ENCODE measurements around the gene EDN2. TPM values are rescaled to one million over a fixed set of nuclear protein-coding genes. Genes with fewer than 3 reads are reported as not detected.

The EDN2 gene
- total and polyA plus RNA-seq, 2 experiments from 2014 or later = 0.40 to 2.3 TPM

DNA sequence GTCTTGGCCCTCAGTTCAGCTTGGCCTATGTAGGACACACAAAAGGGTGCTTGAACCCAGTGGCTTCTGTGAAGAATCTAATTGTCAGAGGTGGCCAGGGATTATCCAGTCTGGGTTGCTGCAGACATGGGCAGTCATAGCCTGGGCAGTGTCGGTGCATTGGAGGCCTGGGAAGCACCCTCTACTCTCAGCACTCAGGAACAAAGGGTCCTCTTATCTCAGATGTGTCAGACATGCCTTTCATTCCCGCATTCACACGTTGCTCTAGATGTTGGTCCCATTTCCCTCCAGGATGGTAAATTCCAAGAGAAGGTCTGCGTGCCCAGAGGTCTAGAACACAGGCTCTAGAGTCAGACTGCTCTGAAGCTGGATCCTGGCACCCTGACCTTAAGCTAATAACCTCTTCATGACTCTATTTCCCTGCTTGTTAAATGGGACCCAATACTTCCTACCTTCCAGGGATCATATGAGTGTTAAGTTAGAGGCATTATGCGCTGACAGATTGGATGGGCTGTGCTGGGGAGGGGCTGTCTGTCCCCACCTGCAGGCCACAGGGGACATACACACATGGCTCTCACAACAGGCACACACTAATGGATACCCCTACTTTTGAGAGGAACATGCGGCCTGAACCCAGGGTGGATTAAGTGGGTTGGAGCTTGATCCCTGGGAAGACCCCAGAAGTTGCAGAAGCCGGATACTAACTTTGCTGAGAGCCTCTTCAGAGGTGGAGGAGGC lies 16.5 kb upstream of the EDN2 start:
- Histone ChIP-seq H3K9me2 (replicated peaks; ENCODE audit: insufficient read depth) (no peaks in the 10 kb centered on the region), H3K4me2 (no peak overlapping the region), H3K36me3 (replicated peaks; ENCODE audit: insufficient read depth, low read depth) (no peaks in the 10 kb centered on the region), H2AFZ (no peak overlapping the region), H3K4me3 (no peak overlapping the region), H3K79me2 (no peaks in the 10 kb centered on the region), H4K20me1 (ENCODE audit: insufficient read depth, poor library complexity, severe bottlenecking) (no peaks in the 10 kb centered on the region), H3K27me3 (no peaks in the 10 kb centered on the region), H3K4me1 (ENCODE audit: insufficient read depth) (peaks cover 20% of the 10 kb centered on the region), H3K9me3 (ENCODE audit: low read depth) (no peaks in the 10 kb centered on the region), H3K27ac (no peak overlapping the region)
- no peak for DNase-seq (ENCODE audit: low spot score)
- TF ChIP-seq EZH2 (IDR thresholded peaks at IDR 0.05; ENCODE audit: borderline replicate concordance) = no peak
- TF ChIP-seq CTCF (IDR thresholded peaks at IDR 0.05; ENCODE audit: poor library complexity) = no peak
- no peak for TF ChIP-seq EZH2phosphoT487 (IDR thresholded peaks at IDR 0.05; ENCODE audit: low read depth, severe bottlenecking, unreplicated experiment)
- WGBS (ENCODE audit: low lambda C conversion rate, missing lambda C conversion rate) = 68% methylated on average over 7 of the region's 7 CpGs

GRCh38 chr1:41500378-41500777 lies 15.9 kb upstream of the EDN2 start:
- no peak overlapping the region for H2AFZ ChIP-seq
- H3K27me3 ChIP-seq = no peaks in the 10 kb centered on the region
- no peak for TF ChIP-seq EZH2 (IDR thresholded peaks at IDR 0.05; ENCODE audit: borderline replicate concordance)
- H3K4me3 ChIP-seq = no peak overlapping the region
- H3K4me1 ChIP-seq (ENCODE audit: insufficient read depth) = peaks cover 26% of the 10 kb centered on the region
- H3K79me2 ChIP-seq = no peaks in the 10 kb centered on the region
- H3K36me3 ChIP-seq (replicated peaks; ENCODE audit: insufficient read depth, low read depth) = no peaks in the 10 kb centered on the region
- WGBS (ENCODE audit: low lambda C conversion rate, missing lambda C conversion rate) = 96% methylated on average over 10 of the region's 10 CpGs
- no peak for DNase-seq (ENCODE audit: low spot score)
- no peak overlapping the region for H3K4me2 ChIP-seq
- no peak overlapping the region for H3K27ac ChIP-seq
- H4K20me1 ChIP-seq (ENCODE audit: insufficient read depth, poor library complexity, severe bottlenecking) = no peaks in the 10 kb centered on the region
- no peaks in the 10 kb centered on the region for H3K9me3 ChIP-seq (ENCODE audit: low read depth)
- no peaks in the 10 kb centered on the region for H3K9me2 ChIP-seq (replicated peaks; ENCODE audit: insufficient read depth)

DNA sequence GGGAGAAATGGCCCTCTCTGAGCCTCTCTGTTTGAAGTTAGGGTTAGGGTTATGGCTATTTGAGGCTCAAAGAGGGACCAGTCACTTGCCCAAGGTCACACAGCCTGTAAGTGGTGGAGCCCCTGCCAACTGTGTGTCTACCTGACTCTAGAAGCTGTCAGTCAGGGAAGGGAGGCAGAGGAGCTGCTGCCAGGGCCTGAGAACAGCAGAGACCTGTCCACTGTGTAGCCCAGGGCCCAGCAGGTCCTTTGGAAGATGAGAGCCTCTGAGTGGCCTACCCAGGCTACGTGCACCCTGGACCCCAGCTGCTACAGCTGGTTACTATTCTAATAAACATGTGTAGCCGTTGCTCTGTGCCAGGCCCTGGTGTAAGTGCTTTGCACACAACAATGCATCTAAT lies 15.1 kb upstream of the EDN2 start:
- H3K79me2 ChIP-seq = no peaks in the 10 kb centered on the region
- 80% methylated on average over 2 of the region's 2 CpGs for WGBS (ENCODE audit: low lambda C conversion rate, missing lambda C conversion rate)
- no peaks in the 10 kb centered on the region for H3K27me3 ChIP-seq
- no peaks in the 10 kb centered on the region for H3K9me2 ChIP-seq (replicated peaks; ENCODE audit: insufficient read depth)
- H3K4me3 ChIP-seq = no peak overlapping the region
- H3K9me3 ChIP-seq (ENCODE audit: low read depth) = no peaks in the 10 kb centered on the region
- H4K20me1 ChIP-seq (ENCODE audit: insufficient read depth, poor library complexity, severe bottlenecking) = no peaks in the 10 kb centered on the region
- H2AFZ ChIP-seq = no peak overlapping the region
- H3K36me3 ChIP-seq (replicated peaks; ENCODE audit: insufficient read depth, low read depth) = no peaks in the 10 kb centered on the region
- no peak for TF ChIP-seq EZH2phosphoT487 (IDR thresholded peaks at IDR 0.05; ENCODE audit: low read depth, severe bottlenecking, unreplicated experiment)
- TF ChIP-seq EZH2 (IDR thresholded peaks at IDR 0.05; ENCODE audit: borderline replicate concordance) = no peak
- TF ChIP-seq CTCF (IDR thresholded peaks at IDR 0.05; ENCODE audit: poor library complexity) = no peak
- no peak overlapping the region for H3K27ac ChIP-seq
- DNase-seq (ENCODE audit: low spot score) = no peak
- peaks cover 30% of the 10 kb centered on the region for H3K4me1 ChIP-seq (ENCODE audit: insufficient read depth)
- no peak overlapping the region for H3K4me2 ChIP-seq

DNA sequence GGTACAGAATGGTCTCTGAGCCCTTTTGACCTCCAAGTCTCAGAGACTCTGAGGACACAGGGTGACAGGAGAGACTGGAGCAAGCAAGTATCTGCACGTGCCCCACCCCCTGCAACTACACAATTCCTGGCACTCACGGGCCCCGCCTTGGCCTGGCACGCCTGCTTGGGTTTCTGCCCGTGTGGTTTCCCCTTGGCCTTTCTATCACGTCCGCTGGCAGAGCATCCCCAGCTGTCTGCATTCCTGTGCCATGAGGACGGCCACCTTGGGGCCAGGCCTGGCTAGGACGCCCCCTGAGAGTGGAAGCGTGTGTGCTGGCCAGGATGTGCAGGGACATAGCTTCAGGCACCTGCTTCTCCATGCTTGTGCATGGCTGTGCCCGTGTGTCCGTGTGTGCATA lies 14.3 kb upstream of the EDN2 start:
- Histone ChIP-seq H3K27ac (no peak overlapping the region), H3K4me1 (ENCODE audit: insufficient read depth) (peaks cover 27% of the 10 kb centered on the region), H4K20me1 (ENCODE audit: insufficient read depth, poor library complexity, severe bottlenecking) (no peaks in the 10 kb centered on the region), H3K27me3 (no peaks in the 10 kb centered on the region), H3K79me2 (no peaks in the 10 kb centered on the region), H3K4me2 (no peak overlapping the region), H3K9me2 (replicated peaks; ENCODE audit: insufficient read depth) (no peaks in the 10 kb centered on the region), H3K36me3 (replicated peaks; ENCODE audit: insufficient read depth, low read depth) (no peaks in the 10 kb centered on the region), H3K9me3 (ENCODE audit: low read depth) (no peaks in the 10 kb centered on the region), H2AFZ (no peak overlapping the region), H3K4me3 (no peak overlapping the region)
- TF ChIP-seq EZH2phosphoT487 (IDR thresholded peaks at IDR 0.05; ENCODE audit: low read depth, severe bottlenecking, unreplicated experiment) = no peak
- no peak for TF ChIP-seq EZH2 (IDR thresholded peaks at IDR 0.05; ENCODE audit: borderline replicate concordance)
- TF ChIP-seq CTCF (IDR thresholded peaks at IDR 0.05; ENCODE audit: poor library complexity) = no peak
- DNase-seq (ENCODE audit: low spot score) = no peak
- WGBS (ENCODE audit: low lambda C conversion rate, missing lambda C conversion rate) = 87% methylated on average over 12 of the region's 12 CpGs
